Measurements from ENCODE around the gene DNAJC7.

- TF ChIP-seq GLIS3 (CRISPR knock-in tag; IDR thresholded peaks at IDR 0.05): no peak
- TF ChIP-seq, protein P1, sequence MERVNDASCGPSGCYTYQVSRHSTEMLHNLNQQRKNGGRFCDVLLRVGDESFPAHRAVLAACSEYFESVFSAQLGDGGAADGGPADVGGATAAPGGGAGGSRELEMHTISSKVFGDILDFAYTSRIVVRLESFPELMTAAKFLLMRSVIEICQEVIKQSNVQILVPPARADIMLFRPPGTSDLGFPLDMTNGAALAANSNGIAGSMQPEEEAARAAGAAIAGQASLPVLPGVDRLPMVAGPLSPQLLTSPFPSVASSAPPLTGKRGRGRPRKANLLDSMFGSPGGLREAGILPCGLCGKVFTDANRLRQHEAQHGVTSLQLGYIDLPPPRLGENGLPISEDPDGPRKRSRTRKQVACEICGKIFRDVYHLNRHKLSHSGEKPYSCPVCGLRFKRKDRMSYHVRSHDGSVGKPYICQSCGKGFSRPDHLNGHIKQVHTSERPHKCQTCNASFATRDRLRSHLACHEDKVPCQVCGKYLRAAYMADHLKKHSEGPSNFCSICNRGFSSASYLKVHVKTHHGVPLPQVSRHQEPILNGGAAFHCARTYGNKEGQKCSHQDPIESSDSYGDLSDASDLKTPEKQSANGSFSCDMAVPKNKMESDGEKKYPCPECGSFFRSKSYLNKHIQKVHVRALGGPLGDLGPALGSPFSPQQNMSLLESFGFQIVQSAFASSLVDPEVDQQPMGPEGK (CRISPR knock-in tag; IDR thresholded peaks at IDR 0.05; ENCODE audit: borderline replicate concordance): no peak
- no peak for TF ChIP-seq ESRRG (CRISPR knock-in tag; IDR thresholded peaks at IDR 0.05)
Observed at GRCh38 chr17:42027590-42027889, 10.3 kb upstream of the DNAJC7 start.

Measured in SK-N-SH treated with all-trans-retinoic acid at 6 μM for 48 hours (cell line).